Activated CD4-positive, alpha-beta T cell treated with anti-CD3 and anti-CD28 coated beads, Interleukin-2, Interleukin-4, amounts not matched to agents 100 ng/mL and 50 ng/mL, durations not matched to agents 16 hours and 8 hours (primary cell): ENCODE data around the gene YBEY.
"Not testable (repeated sequence)": the region's sequence is repeated elsewhere in the genome, so short reads cannot be mapped to it uniquely, and the experiment has no call there.

Experiments
- DNase-seq: peaks from one replicate; pipeline ENCODE4 v3.0.0-alpha.2; 2020; ENCODE audit warnings: low spot score

The YBEY gene, protein sequence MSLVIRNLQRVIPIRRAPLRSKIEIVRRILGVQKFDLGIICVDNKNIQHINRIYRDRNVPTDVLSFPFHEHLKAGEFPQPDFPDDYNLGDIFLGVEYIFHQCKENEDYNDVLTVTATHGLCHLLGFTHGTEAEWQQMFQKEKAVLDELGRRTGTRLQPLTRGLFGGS

DNA sequence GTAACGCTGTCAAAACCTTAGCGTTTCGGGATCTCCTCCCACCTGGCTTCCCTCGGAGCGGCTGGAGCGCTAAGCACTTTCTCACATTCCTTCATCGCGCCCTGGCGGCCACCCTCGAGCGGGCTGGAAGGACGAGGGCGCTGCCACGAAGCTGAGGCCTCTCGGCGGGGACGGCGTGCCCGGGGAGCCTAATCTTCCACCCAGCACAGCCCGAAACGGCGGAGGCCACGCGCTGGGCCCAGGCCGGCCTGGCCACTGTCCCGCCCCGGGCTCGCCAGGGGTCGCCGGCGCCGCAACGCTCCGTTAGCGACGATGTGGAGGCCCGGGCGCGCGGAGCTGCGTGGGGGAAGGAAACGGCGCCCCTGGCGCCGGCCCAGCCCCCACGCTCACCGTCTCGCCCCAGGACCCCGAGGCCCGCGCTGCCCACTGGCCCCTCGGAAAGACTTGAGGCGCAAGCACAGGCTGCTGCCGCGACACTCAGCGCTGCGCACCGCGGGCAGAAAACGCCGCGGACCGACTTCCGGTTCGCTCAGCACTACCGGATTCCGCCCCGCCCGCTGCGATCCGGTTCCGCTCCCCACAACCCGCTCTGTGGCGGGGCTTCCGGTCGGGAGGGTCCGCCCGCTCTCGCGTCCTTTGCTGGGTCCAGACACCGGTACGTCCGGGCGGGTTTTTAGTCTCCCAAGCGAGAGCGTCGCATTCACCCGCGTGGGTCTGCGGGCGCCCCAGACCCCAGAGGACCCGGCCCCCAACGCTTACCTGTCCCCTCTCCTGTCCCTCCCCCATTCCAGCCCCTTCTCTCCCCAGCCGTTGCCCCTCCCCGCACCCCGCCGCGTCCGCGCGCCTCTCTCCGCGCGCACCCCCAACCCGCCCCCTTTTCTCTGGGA lies at the start of gene YBEY:
Gene YBEY, plus strand, starts transcription at position 582 of the 887 bp plus-strand sequence. CDS start 572 bp downstream, outside the sequence.
- peak; percentile 89 for DNase-seq

DNA sequence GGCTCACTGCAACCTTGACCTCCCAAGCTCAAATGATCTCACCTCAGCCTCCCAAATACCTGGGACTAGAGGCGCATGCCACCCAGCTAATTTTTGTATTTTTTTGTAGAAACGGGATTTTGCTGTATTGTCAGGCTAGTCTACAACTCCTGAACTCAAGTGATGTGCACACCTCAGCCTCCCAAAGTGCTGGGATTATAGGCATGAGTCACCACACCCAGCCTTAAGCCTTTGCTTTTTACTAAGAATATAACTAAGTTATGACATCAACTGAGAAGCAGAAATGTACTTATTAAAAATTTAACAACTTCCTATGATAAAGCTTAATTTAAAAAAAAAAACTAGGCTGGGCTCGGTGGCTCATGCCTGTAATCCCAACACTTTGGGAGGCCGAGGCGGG lies 48.7 kb upstream of the YBEY start:
- no peak for DNase-seq

- DNase-seq, result no peak
These were observed 46.3 kb upstream of the YBEY start for GRCh38 chr21:46239817-46240325.

DNA sequence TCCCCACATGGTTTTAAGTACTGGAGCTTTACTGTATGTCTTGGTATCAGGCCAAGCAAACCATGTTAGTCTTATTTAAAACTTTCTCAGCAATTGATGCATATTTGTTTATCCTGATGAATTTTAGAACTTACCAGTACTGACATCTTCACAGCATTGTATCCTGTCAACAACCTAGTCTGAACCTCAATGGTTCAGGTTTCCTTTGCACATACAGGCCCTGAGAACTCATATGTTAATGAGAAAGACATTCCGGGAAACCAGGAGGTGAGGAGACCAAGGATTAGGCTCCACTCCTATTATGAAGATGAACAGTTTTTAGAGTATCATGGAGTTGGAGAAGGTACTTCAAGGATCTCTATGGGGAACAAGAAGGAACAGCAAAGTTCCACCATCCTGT lies 44.6 kb upstream of the YBEY start:
- not testable (repeated sequence) for DNase-seq

DNA sequence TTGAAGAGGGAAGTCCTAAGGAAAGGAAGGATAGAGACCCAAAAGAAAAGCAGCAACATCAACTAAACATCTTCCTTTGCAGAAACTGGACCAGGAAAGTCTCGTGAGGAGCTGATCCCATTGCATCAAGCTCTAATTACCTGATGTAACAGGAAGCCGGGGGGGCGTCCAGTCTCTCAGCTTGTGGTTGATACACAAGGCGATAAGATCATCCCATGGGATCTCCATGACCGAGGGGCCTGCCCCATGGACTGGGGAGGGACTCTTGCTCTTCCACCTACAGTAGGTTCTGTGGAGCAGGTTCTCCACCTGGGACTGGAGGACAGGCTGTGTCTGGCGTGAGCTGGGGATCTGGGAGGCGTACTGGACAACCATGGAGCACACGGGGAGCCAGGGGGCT lies 42.8 kb upstream of the YBEY start:
- DNase-seq, result no peak

- DNase-seq, result no peak
These were observed 42.2 kb upstream of the YBEY start for GRCh38 chr21:46243960-46244361.

GRCh38 chr21:46244602-46245001 lies 41.5 kb upstream of the YBEY start:
- DNase-seq, result no peak

DNA sequence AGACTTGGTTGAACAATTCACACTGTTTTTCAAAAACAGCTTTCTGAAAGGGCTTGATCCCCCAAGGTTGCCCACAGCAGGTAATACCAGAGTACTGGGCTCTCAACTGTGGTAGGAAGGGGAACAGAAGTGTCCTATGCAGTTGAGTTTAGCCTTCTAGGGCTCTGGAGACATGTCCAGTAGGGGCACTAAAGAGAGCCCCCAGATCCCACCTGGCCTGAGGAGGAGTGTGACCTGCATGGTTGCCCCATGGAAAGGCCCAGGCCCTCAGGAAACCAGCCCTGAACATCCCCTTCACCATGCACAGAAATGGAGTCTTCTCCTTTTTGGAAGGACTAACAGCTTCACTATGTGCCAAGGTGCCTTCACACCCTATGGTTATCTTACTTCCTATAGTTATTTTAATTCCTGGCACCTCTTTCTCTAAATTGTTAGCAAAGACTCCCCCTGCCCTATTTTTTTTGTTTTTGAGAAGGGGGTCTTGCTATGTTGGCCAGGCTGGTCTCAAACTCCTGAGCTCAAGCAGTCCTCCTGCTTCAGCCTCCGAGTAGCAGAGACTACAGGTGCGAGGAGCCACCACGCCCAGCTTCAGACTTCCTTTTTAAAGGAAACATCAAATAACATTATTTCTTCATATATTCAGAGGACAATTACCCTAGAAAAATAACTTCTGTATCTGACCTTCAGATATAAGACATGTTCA lies 40.8 kb upstream of the YBEY start:
- no peak for DNase-seq

DNA sequence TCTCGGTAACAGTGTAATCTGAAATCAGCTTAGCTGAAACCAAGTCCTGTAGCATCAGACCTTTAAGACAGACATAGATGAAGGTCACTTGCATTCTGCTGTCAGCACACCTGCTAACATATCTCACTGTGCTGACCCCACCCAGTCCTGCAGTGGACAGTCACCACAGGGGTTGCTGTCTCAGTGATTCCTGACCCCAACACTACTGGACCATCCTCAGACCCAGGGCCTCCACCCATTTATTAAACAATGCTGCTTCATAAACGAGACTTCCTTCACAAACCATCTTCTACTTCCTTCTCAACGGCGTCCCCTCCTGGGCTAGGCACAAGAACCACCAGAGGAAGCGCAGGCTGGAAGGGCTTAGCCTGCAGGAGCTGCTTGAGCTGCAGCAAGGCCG lies 39.8 kb upstream of the YBEY start:
- DNase-seq, result no peak

GRCh38 chr21:46247699-46248421 lies 38.3 kb upstream of the YBEY start:
- no peak for DNase-seq

DNA sequence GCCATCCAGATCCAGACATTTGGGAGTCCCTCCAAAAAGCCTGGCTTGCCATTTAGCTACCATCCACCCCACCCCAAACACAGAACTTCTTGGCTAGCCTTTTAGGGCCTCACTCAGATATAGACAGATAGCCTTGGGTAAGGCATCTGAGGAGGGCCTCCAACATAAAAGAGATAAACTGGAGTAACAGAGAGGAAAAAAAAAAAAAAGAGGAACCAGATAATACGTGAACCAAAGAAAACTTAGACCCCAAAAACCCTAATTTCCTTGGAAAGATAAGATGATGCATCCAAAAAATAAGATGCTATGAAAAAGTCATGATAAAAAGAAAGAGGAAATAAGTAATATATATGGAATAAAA lies 37.7 kb upstream of the YBEY start:
- DNase-seq, result no peak

GRCh38 chr21:46248827-46249226 lies 37.3 kb upstream of the YBEY start:
- no peak for DNase-seq

- no peak for DNase-seq
These were observed 35.9 kb upstream of the YBEY start for GRCh38 chr21:46250146-46250725.

GRCh38 chr21:46252840-46253239 lies 33.3 kb upstream of the YBEY start:
- DNase-seq, result no peak

DNA sequence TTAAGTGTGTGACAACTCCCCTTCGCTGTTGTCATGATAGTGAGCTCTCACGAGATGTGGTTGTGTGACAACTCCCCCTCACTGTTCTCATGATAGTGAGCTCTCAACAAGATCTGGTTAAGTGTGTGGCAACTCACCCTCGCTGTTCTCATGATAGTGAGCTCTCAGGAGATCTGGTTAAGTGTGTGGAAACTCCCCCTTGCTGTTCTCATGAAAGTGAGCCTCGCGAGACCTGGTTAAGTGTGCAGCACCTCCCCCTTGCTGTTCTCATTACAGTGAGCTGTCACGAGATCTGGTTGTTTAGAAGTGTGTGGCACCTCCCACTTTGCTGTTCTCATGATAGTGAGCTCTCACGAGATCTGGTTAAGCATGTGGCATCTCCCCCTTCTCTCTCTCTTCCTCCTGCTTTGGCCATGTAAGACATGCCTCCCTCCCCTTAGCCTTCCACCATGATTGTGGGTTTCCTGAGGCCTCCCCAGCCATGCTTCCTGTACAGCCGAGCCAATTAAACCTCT lies 32.5 kb upstream of the YBEY start:
- DNase-seq, result peak; percentile 51

GRCh38 chr21:46254208-46254975 lies 31.8 kb upstream of the YBEY start:
- no peak for DNase-seq

GRCh38 chr21:46255166-46255565 lies 31.0 kb upstream of the YBEY start:
- no peak for DNase-seq

- DNase-seq, result no peak
These were observed 30.3 kb upstream of the YBEY start for GRCh38 chr21:46255758-46256337.

GRCh38 chr21:46256501-46256994 lies 29.6 kb upstream of the YBEY start:
- DNase-seq, result no peak

- no peak for DNase-seq
These were observed 22.0 kb upstream of the YBEY start for GRCh38 chr21:46264046-46264689.
